GM23338 (cell line): ENCODE measurements around the gene LDAF1.

Experiments
- CTCF ChIP-seq, 2 experiments: fragments of 200-600 bp in 1 of 2; sonication (generic) in 1 of 2; conservative IDR thresholded peaks; 2 replicates each; pipeline versions ENCODE4 v1.5.1 to v1.6.1; 2016 to 2017; ENCODE audit warnings: antibody characterized with exemption in 2 of 2, low read depth in 2 of 2, mild to moderate bottlenecking in 2 of 2, moderate library complexity in 1 of 2
- POLR2AphosphoS5 ChIP-seq: IDR thresholded peaks from 2 replicates; pipeline ENCODE4 v1.6.1; 2016; ENCODE audit warnings: antibody characterized with exemption, low read depth

- TF ChIP-seq CTCF (conservative IDR thresholded peaks at IDR 0.05; ENCODE audit: low read depth in 2 of 2) (no peak), POLR2AphosphoS5 (no peak)
These were observed 9.6 kb downstream of the LDAF1 start for GRCh38 chr16:21167929-21168602.
